Measurements from ENCODE around the gene SLC6A11. TPM values are rescaled to one million over a fixed set of nuclear protein-coding genes. Genes with fewer than 3 reads are reported as not detected.
A peak's percentile ranks its signal among the peaks of the same experiment; 100 is the strongest.

The SLC6A11 gene
- not detected for total RNA-seq

- Histone ChIP-seq H3K4me3 (replicated peaks in 1 of 3) (peak within 1 kb of the TSS in 1 of 3 donors; percentile 9), H3K36me3 (no peaks in the 10 kb centered on the region), H3K27me3 (no peaks in the 10 kb centered on the region), H3K27ac (no peak within 1 kb of the TSS), H3K9me3 (no peaks in the 10 kb centered on the region), H3K4me1 (peaks cover 3 to 9% of the 10 kb centered on the region in 2 donors)
- TF ChIP-seq POLR2A (IDR thresholded peaks at IDR 0.05) (no peak), CTCF (IDR thresholded peaks at IDR 0.05) (no peak)
- intact Hi-C loops (cut with DNase I) = no loop called here
- peak; percentile 18 to 30 for DNase-seq
- WGBS, 2 donors = 0 to 7% methylated on average over 5 to 26 of the region's 96 CpGs
Measured at GRCh38 chr3:10816019-10816862, at the start of gene SLC6A11. SLC6A11 (plus strand) TSS chr3:10816228; CDS start chr3:10816266, 38 bp downstream.

- Histone ChIP-seq H3K36me3 (no peaks in the 10 kb centered on the region), H3K4me3 (replicated peaks in 1 of 3) (no peak overlapping the region), H3K9me3 (no peaks in the 10 kb centered on the region), H3K4me1 (no peaks in the 10 kb centered on the region), H3K27me3 (no peaks in the 10 kb centered on the region), H3K27ac (no peak overlapping the region)
- WGBS, 2 donors = 83 to 89% methylated on average over 10 of the region's 10 CpGs
- no peak for TF ChIP-seq POLR2A (IDR thresholded peaks at IDR 0.05)
- TF ChIP-seq CTCF (IDR thresholded peaks at IDR 0.05) = no peak
- no peak for DNase-seq
- intact Hi-C loops (cut with DNase I) = loop anchor here (10.0 kb wide), 1 partner anchor 286 kb away; no protein-coding TSS in a partner anchor
Measured at GRCh38 chr3:10768708-10769394, 47.2 kb upstream of the SLC6A11 start.

- intact Hi-C loops (cut with DNase I) = no loop called here
- DNase-seq = no peak
Measured at GRCh38 chr3:10770547-10770946, 45.5 kb upstream of the SLC6A11 start.

GRCh38 chr3:10770981-10771380 lies 45.0 kb upstream of the SLC6A11 start:
- no peak for TF ChIP-seq CTCF (IDR thresholded peaks at IDR 0.05)
- no peak for TF ChIP-seq POLR2A (IDR thresholded peaks at IDR 0.05)
- H3K4me1 ChIP-seq = peaks cover 0 to 4% of the 10 kb centered on the region in 2 donors
- H3K9me3 ChIP-seq = no peaks in the 10 kb centered on the region
- intact Hi-C loops (cut with DNase I) = no loop called here
- no peaks in the 10 kb centered on the region for H3K36me3 ChIP-seq
- no peak for DNase-seq
- no peak overlapping the region for H3K4me3 ChIP-seq (replicated peaks in 1 of 3)
- H3K27me3 ChIP-seq = no peaks in the 10 kb centered on the region
- 73 to 83% methylated on average over 3 of the region's 3 CpGs for WGBS, 2 donors
- no peak overlapping the region for H3K27ac ChIP-seq

More at GRCh38 chr3:10770547-10770946, 45.5 kb upstream of the SLC6A11 start:
- H3K27ac ChIP-seq = no peak overlapping the region
- H3K4me3 ChIP-seq (replicated peaks in 1 of 3) = no peak overlapping the region
- H3K27me3 ChIP-seq = no peaks in the 10 kb centered on the region
- peaks cover 0 to 4% of the 10 kb centered on the region in 2 donors for H3K4me1 ChIP-seq
- H3K9me3 ChIP-seq = no peaks in the 10 kb centered on the region
- no peaks in the 10 kb centered on the region for H3K36me3 ChIP-seq
- TF ChIP-seq CTCF (IDR thresholded peaks at IDR 0.05) = no peak
- TF ChIP-seq POLR2A (IDR thresholded peaks at IDR 0.05) = no peak
- 83 to 89% methylated on average over 11 of the region's 11 CpGs for WGBS, 2 donors
